GM12864 (cell line): ENCODE results near the gene TRNP1.
A peak's percentile ranks its signal among the peaks of the same experiment; 100 is the strongest.

Experiments
- DNase-seq: peaks from one replicate; pipeline ENCODE4 v3.0.0-alpha.2; 2011; ENCODE audit warnings: low read depth
- H3K4me3 ChIP-seq: 2 replicates; pipeline ENCODE4 v1.5.1; 2011; ENCODE audit warnings: mild to moderate bottlenecking, low read depth, low read length, control low read depth
- TF ChIP-seq, protein P1 (sequence below): IDR thresholded peaks from 2 replicates; pipeline ENCODE4 v1.5.1; 2011; ENCODE audit warnings: low read depth, mild to moderate bottlenecking, moderate library complexity, low read length, control low read depth, inconsistent platforms; ENCODE audit errors: missing control alignments

The TRNP1 gene

GRCh38 chr1:26959722-26960624, 33.5 kb upstream of the TRNP1 start, which contains the start of gene KDF1:
KDF1 (minus strand) TSS chr1:26960468; CDS start chr1:26952380, 8,088 bp downstream.
- TF ChIP-seq, protein P1, sequence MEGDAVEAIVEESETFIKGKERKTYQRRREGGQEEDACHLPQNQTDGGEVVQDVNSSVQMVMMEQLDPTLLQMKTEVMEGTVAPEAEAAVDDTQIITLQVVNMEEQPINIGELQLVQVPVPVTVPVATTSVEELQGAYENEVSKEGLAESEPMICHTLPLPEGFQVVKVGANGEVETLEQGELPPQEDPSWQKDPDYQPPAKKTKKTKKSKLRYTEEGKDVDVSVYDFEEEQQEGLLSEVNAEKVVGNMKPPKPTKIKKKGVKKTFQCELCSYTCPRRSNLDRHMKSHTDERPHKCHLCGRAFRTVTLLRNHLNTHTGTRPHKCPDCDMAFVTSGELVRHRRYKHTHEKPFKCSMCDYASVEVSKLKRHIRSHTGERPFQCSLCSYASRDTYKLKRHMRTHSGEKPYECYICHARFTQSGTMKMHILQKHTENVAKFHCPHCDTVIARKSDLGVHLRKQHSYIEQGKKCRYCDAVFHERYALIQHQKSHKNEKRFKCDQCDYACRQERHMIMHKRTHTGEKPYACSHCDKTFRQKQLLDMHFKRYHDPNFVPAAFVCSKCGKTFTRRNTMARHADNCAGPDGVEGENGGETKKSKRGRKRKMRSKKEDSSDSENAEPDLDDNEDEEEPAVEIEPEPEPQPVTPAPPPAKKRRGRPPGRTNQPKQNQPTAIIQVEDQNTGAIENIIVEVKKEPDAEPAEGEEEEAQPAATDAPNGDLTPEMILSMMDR = peak; percentile 27
- no peak for DNase-seq
- peak within 1 kb of the TSS; percentile 52 for H3K4me3 ChIP-seq

GRCh38 chr1:26960625-26960966, 32.9 kb upstream of the TRNP1 start:
- DNase-seq = no peak
- TF ChIP-seq, protein P1 = no peak
- H3K4me3 ChIP-seq = no peak overlapping the region

- no peak overlapping the region for H3K4me3 ChIP-seq
- TF ChIP-seq, protein P1 = no peak
- DNase-seq = no peak
These were observed 31.7 kb upstream of the TRNP1 start for GRCh38 chr1:26961826-26962225.

- no peak for DNase-seq
- TF ChIP-seq, protein P1 = no peak
- H3K4me3 ChIP-seq = no peak overlapping the region
These were observed 28.3 kb upstream of the TRNP1 start for GRCh38 chr1:26965213-26965612.

- H3K4me3 ChIP-seq = no peak overlapping the region
- TF ChIP-seq, protein P1 = no peak
- DNase-seq = no peak
These were observed 27.9 kb upstream of the TRNP1 start for GRCh38 chr1:26965628-26966027.

- TF ChIP-seq, protein P1 = no peak
- no peak overlapping the region for H3K4me3 ChIP-seq
- DNase-seq = no peak
These were observed 22.7 kb upstream of the TRNP1 start for GRCh38 chr1:26970810-26971209.

GRCh38 chr1:26971590-26971989, 21.9 kb upstream of the TRNP1 start:
- TF ChIP-seq, protein P1 = no peak

More at GRCh38 chr1:26971590-26971989, 21.9 kb upstream of the TRNP1 start:
- H3K4me3 ChIP-seq = no peak overlapping the region
- DNase-seq = no peak
